Activated CD8-positive, alpha-beta T cell treated with anti-CD3 and anti-CD28 coated beads for 36 hours (primary cell): ENCODE results near the gene ZNF362. TPM values are rescaled to one million over a fixed set of nuclear protein-coding genes. Genes with fewer than 3 reads are reported as not detected.

ENCODE experiments used
- ATAC-seq: fragments of 200-7000 bp; cut with Tn5 transposase; one replicate; pipeline ENCODE4 v1.10.0; 2021; ENCODE audit warnings: mild to moderate bottlenecking, moderate library complexity
- CTCF ChIA-PET: fragments of 350-600 bp; sonication (Branson Sonifier 250); formaldehyde crosslinking; loops from one replicate; lab custom pipeline; 2021; ENCODE audit warnings: antibody characterized with exemption; lab: Charles Lee
- POLR2A ChIA-PET: fragments of 350-600 bp; sonication (Branson Sonifier 250); formaldehyde crosslinking; loops from one replicate; lab custom pipeline; 2021; ENCODE audit warnings: antibody characterized with exemption; lab: Charles Lee
- DNase-seq: peaks from one replicate; pipeline ENCODE4 v3.0.0-alpha.2; 2020
- H3K27ac Mint-ChIP-seq: one replicate; pipeline ENCODE4 v1.8.0; 2021; ENCODE audit warnings: mild to moderate bottlenecking, mixed read lengths
- H3K27me3 Mint-ChIP-seq: one replicate; pipeline ENCODE4 v1.8.0; 2021; ENCODE audit warnings: mixed read lengths
- H3K36me3 Mint-ChIP-seq: one replicate; pipeline ENCODE4 v1.8.0; 2021; ENCODE audit warnings: low read depth, mixed read lengths
- H3K4me1 Mint-ChIP-seq: one replicate; pipeline ENCODE4 v1.8.0; 2021; ENCODE audit warnings: low read depth, mixed read lengths
- H3K4me3 Mint-ChIP-seq: one replicate; pipeline ENCODE4 v1.8.0; 2021; ENCODE audit warnings: mild to moderate bottlenecking, moderate library complexity, mixed read lengths
- H3K9me3 Mint-ChIP-seq: one replicate; pipeline ENCODE4 v1.8.0; 2021; ENCODE audit warnings: mixed read lengths
- intact Hi-C: fragments of 100-400 bp; cut with micrococcal nuclease; formaldehyde crosslinking; loops from one replicate; pipeline ENCODE4 v1.10.0; 2022
- total RNA-seq, 2 experiments: library from RNA; stranded (reverse); gene quantifications; one replicate each; pipeline ENCODE4 v1.2.3, GENCODE V29; 2021
- TF ChIP-seq, protein P1 (sequence below): fragments of 200-600 bp; IDR thresholded peaks from one replicate; pipeline ENCODE4 v1.8.0; 2022; ENCODE audit warnings: antibody characterized with exemption, mild to moderate bottlenecking

ZNF362 gene
- total RNA-seq, 2 experiments from 2014 or later, result 5.4 to 7.8 TPM

DNA sequence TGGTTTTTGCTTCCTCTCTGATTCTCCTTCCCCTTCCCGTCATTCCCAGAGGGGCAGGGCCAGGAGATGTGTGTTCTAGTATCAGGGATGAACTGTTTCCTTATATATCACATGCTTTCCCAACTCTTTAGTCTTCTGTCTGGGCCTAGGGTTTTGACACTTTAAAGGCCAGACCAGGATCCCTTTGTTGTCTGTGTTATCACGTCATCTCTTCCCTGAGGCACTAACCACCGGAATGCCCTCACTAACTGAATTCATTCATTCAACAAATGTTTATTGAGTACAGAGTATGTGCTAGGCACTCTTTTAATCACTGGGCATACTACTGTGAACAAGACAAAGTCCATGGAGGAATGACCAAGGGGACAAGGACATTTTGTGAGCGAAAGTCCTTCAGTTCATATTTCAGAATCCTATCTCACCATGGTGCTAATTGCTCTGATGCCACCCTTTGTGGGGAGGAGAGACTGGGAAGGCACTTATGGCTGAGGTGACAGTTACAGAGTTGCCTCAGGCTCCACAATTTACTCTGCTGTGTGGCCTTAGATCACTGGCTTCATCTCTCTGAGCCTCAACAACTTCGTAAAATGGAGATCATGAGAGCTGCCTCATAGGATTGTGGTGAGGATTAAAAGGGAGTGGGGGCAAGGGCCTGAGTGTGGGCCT is 12.0 kb upstream of the ZNF362 start:
- peaks cover 6% of the 10 kb centered on the region for H3K27me3 Mint-ChIP-seq
- H3K4me3 Mint-ChIP-seq, result no peak overlapping the region
- ATAC-seq (no peak), DNase-seq (no peak)
- no peak overlapping the region for H3K27ac Mint-ChIP-seq
- ChIA-PET CTCF (no interaction called here), POLR2A (no interaction called here)
- H3K36me3 Mint-ChIP-seq, result no peaks in the 10 kb centered on the region
- no peaks in the 10 kb centered on the region for H3K4me1 Mint-ChIP-seq
- no peaks in the 10 kb centered on the region for H3K9me3 Mint-ChIP-seq
- TF ChIP-seq, protein P1, sequence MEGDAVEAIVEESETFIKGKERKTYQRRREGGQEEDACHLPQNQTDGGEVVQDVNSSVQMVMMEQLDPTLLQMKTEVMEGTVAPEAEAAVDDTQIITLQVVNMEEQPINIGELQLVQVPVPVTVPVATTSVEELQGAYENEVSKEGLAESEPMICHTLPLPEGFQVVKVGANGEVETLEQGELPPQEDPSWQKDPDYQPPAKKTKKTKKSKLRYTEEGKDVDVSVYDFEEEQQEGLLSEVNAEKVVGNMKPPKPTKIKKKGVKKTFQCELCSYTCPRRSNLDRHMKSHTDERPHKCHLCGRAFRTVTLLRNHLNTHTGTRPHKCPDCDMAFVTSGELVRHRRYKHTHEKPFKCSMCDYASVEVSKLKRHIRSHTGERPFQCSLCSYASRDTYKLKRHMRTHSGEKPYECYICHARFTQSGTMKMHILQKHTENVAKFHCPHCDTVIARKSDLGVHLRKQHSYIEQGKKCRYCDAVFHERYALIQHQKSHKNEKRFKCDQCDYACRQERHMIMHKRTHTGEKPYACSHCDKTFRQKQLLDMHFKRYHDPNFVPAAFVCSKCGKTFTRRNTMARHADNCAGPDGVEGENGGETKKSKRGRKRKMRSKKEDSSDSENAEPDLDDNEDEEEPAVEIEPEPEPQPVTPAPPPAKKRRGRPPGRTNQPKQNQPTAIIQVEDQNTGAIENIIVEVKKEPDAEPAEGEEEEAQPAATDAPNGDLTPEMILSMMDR, result no peak
- intact Hi-C loops, result no loop called here

DNA sequence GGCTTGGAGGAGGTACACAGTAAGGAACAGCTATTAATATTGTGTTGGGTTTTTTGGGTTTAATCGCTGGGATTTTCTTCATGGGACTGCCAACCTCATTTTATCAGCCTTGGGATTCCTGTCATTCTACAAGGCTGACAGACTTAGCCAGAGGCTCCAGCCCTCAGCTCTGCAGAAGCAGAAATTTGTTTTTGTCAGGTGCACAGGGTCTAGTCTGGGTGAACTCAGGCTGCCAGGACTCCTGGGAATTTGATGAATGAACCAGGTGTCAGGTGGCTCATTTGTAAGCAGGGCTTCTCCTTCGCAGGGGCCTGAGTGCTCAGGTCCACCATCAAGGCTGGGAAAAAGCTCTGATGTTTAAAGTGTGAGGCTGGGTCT is 11.5 kb upstream of the ZNF362 start:
- intact Hi-C loops, result no loop called here
- DNase-seq (no peak), ATAC-seq (no peak)
- CTCF ChIA-PET, result no interaction called here
- Mint-ChIP-seq H3K27ac (no peak overlapping the region), H3K27me3 (peaks cover 9% of the 10 kb centered on the region), H3K9me3 (no peaks in the 10 kb centered on the region), H3K36me3 (no peaks in the 10 kb centered on the region), H3K4me3 (no peak overlapping the region), H3K4me1 (no peaks in the 10 kb centered on the region)
- POLR2A ChIA-PET, result no interaction called here
- TF ChIP-seq, protein P1, result no peak

DNA sequence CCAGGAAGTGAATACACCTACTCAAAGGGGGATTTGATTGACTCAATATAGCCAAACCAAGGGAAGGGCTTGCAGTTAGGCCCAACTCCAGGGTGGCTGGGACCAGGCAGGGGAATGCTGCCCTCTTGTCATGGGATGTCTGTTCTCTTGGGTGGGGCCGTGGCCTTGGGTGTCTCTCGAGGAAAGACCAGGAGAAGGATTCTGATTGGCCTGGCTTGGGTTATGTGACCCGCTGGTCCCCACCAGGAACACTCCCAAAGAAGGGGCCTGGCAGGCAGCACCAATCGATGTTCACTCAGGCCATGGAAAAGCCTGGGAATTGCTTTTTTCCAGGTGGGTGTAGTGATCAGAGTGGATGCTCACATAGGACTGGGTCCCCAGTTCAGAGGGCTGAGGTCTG is 10.1 kb upstream of the ZNF362 start:
- no peaks in the 10 kb centered on the region for H3K4me1 Mint-ChIP-seq
- no peaks in the 10 kb centered on the region for H3K36me3 Mint-ChIP-seq
- H3K9me3 Mint-ChIP-seq, result no peaks in the 10 kb centered on the region
- DNase-seq, result no peak
- peaks cover 8% of the 10 kb centered on the region for H3K27me3 Mint-ChIP-seq
- TF ChIP-seq, protein P1, result no peak
- H3K4me3 Mint-ChIP-seq, result no peak overlapping the region
- intact Hi-C loops, result no loop called here
- no peak for ATAC-seq
- H3K27ac Mint-ChIP-seq, result no peak overlapping the region
- ChIA-PET CTCF (no interaction called here), POLR2A (no interaction called here)

DNA sequence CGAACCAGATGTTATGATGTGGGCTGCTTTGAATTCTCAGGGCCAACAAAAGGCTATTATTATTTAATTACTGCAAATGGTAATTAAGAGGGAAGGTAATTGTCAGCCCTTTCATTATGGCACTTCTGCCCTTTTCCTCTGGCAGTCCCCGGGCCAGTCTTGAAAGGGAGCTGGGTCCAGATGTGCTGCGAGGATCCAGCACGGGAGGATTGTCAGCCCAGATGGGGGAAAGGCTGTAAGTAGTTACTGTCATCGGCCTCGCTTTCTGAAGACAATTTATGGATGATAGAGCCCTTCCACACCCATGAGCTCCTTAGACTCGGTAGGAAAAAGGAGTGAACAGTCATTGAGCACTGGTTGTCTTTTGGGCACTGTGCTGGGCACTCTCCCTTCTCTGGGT is 8.7 kb upstream of the ZNF362 start:
- intact Hi-C loops, result no loop called here
- CTCF ChIA-PET, result no interaction called here
- POLR2A ChIA-PET, result no interaction called here
- Mint-ChIP-seq H3K36me3 (no peaks in the 10 kb centered on the region), H3K4me1 (no peaks in the 10 kb centered on the region), H3K4me3 (no peak overlapping the region), H3K27ac (no peak overlapping the region), H3K27me3 (peaks cover 8% of the 10 kb centered on the region), H3K9me3 (no peaks in the 10 kb centered on the region)
- TF ChIP-seq, protein P1, result no peak
- DNase-seq (no peak), ATAC-seq (no peak)

DNA sequence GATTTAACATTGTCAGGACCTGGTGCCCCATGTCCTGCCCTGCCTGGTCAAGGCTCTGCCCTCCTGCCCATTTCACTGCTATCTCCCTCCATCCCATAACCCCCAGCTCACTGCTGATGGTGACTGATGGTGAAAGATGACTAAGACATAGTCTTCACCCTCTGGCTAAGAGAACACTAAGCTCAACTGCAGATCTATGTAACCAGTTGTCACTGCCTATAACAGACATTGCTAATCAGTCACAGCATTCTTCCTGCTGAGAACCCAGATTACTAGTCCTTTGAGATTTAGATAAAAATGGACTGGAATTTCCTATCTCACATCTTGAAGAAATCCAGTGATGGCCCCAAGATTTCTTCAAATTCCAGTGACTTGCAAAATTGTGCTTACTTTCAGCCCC is 8.0 kb upstream of the ZNF362 start:
- ChIA-PET POLR2A (no interaction called here), CTCF (no interaction called here)
- no peak overlapping the region for H3K4me3 Mint-ChIP-seq
- TF ChIP-seq, protein P1, result no peak
- H3K36me3 Mint-ChIP-seq, result no peaks in the 10 kb centered on the region
- no peak for DNase-seq
- no peak for ATAC-seq
- H3K9me3 Mint-ChIP-seq, result no peaks in the 10 kb centered on the region
- H3K27ac Mint-ChIP-seq, result no peak overlapping the region
- H3K4me1 Mint-ChIP-seq, result no peaks in the 10 kb centered on the region
- H3K27me3 Mint-ChIP-seq, result peaks cover 8% of the 10 kb centered on the region
- intact Hi-C loops, result no loop called here
